Suppressor macrophage (primary cell): ENCODE measurements around the gene TRPM3.

Experiments
- DNase-seq, 4 experiments: peaks; one replicate each; pipeline ENCODE4 v3.0.0-alpha.2; 2020 to 2022

The TRPM3 gene

DNA sequence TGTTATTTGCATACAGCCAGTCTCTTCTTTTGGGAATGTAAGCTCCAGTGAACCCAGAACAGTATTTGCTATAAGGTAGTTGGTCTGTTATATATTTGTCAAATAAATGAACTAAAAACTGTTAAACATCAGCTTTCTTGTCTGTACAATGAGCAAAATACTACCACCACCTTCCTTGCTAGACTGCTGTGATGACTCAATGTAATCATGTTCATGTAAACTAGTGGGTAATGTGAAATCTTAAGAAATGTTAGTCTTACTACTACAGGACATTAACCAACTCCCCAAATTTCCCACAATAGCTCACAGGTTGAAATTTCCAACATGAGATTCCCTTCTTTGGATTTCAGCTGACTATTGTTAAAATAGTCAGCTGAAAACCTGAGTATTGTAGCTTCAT lies 176.1 kb downstream of the TRPM3 start:
- DNase-seq, result no peak

- no peak for DNase-seq
Observed at GRCh38 chr9:70941191-70941590, 180.2 kb downstream of the TRPM3 start.

- DNase-seq, result no peak
Observed at GRCh38 chr9:70940605-70941004, 180.8 kb downstream of the TRPM3 start.

GRCh38 chr9:70936536-70936935 lies 184.9 kb downstream of the TRPM3 start:
- no peak for DNase-seq

- DNase-seq, result no peak
Observed at GRCh38 chr9:70935856-70936255, 185.6 kb downstream of the TRPM3 start.

DNA sequence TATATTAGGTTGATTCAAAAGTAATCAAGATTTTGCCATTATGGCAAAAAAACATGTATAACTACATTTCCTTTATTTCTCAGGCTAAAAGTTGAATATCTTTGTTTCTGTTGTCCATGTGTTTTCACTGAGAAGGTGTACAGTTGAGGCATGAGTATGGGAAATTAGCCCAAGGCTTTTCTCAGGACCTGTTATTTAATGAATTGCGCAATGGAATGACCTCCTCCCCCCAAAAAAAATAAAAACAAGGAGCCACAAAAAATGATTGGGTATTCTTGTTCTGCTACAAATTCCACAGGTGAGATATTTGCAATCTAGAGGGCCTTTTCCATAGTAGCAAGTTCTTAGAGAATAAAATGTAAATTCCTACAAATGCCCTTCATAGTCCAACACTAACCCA lies 186.8 kb downstream of the TRPM3 start:
- no peak for DNase-seq

DNA sequence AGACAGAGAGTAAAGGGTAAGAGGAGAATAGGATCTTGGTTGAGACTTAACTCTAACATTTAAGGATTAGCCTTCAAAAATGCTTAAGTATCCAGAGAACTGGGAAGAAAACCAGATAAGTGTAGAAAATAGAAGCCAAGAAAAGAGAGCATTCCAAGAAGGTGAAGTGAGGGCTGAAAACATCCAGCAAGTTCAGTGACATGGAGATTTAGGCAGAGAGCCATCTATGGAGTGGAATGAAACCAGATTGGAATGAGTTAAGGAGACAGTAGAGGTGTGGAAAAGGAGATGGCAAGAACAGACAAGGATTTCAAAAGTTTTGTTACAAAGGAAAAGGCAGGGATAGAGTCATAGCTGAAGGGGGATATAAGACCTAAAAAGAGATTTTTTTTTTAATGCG lies 188.1 kb downstream of the TRPM3 start:
- no peak for DNase-seq

- DNase-seq, result no peak
Observed at GRCh38 chr9:70932097-70932496, 189.3 kb downstream of the TRPM3 start.

DNA sequence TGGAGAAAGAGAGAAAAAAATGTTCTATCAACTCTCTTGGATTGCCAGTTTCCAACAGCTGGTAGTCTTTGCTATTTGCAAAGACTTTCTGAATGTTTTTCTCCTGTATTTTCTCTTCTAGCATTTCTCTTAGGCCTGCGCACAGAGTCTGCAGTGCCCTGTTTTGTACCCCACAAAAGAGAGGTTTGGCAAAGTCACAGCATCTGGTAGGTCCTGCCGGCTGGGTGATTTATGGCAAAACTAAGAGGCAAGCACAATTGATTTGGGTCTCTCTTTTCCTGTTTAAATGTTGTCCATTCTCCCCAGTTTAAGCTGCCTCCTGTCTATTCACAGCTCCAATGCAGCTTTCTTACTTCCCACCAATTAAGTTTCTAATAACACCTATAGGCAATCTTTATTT lies 193.9 kb downstream of the TRPM3 start:
- DNase-seq, result no peak

- DNase-seq, result peak; percentile 43 to 64 (median 52)
Observed at GRCh38 chr9:70924895-70925547, 196.4 kb downstream of the TRPM3 start.

DNA sequence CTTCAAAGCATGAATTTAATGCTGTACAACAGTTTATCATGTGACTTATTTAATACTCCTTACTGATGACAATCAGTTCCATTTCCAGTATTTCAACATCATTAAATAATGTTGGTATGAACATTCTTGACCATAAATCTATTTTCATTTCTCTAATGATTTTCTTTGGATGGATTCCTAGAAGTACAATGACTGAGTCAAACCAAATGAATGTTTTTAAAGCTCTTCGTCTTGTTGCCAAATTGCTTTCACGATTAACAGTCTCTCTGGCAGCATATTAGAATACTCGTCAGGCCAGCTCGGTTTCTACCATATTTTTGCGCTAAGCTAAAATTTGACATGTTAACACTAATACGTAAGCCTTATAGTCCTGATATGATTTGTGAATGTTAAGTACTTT lies 197.0 kb downstream of the TRPM3 start:
- DNase-seq, result no peak

- no peak for DNase-seq
Observed at GRCh38 chr9:70923961-70924360, 197.5 kb downstream of the TRPM3 start.

DNA sequence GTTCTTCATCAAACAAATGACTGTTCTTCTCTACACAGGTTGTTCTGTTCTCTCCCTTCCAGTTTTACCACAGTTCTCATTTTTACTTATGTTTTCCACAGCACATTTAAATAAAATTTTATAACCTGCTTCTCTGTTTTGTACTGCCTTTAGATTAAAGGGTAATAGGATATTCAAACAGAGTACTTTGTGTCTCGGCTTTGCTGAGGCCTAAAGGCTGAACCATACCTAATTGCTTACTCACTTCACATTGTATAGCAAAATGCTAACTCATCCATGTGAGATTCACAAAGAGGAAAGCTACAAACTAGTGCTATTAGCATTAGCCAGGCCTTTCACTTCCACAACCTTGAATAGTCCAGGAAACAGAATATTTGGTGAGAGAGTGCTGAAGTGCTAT lies 200.3 kb downstream of the TRPM3 start:
- no peak for DNase-seq

- DNase-seq, result no peak
Observed at GRCh38 chr9:70917277-70917676, 204.1 kb downstream of the TRPM3 start.

DNA sequence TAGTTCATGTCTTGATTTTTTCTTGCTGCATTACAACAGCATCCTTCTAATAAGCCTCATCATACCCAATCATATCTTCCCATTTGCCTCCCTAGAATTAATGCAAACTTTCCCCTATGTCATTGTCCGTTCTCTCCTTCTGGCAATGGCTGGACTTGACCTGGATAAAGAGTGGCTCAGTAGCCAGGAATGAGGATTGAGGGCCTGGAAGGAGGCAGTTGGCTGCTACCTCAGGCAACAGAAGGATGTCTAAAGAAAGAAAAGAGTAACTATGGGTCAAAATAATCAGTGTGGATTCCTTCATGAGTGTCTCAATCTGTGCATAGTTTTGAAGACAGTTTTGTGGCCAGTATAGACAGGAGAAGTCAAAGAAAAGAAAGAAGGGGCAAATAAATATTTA lies 209.6 kb downstream of the TRPM3 start:
- DNase-seq, result no peak

DNA sequence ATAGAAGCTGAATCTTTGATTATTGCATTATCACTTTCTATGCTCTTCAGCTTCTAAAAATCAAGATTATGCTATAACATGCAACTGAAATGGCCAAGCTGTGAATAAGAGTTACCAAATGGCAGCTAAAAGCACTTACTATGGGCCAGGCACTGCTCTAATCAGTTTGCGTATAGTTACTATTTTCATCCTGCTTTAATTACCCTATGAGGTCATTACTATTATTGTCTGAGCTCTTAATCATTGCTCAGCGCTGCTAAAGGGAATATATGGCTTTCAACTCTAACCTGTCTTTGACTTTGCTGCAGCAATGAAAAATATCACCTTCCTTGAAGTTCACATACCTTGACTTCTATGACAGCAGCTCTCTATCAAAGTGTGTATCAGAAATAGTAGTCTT lies 210.8 kb downstream of the TRPM3 start:
- no peak for DNase-seq

GRCh38 chr9:70902692-70903131 lies 218.7 kb downstream of the TRPM3 start:
- no peak for DNase-seq

DNA sequence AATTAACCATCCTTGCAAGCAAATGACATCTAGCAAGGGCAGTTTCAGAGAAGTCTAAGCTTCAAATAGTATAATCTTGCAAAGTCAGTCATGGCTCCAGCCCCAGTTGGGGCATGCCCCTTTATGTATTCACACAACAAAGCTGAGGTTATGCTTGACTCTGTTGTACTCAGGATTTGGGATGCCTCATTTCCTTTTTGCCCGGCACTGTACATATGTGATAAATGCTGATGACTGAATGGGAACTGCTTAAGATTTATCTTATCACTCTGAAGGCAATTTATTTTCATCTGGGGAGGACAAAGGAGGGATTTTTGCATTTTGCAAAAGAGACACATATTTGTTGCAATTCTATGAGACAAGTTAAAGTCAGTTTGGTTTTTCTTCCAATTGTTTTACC lies 219.2 kb downstream of the TRPM3 start:
- no peak for DNase-seq

GRCh38 chr9:70901746-70902145 lies 219.7 kb downstream of the TRPM3 start:
- no peak for DNase-seq

- no peak for DNase-seq
Observed at GRCh38 chr9:70901013-70901412, 220.4 kb downstream of the TRPM3 start.

GRCh38 chr9:70893580-70894122 lies 227.8 kb downstream of the TRPM3 start:
- DNase-seq, result no peak

DNA sequence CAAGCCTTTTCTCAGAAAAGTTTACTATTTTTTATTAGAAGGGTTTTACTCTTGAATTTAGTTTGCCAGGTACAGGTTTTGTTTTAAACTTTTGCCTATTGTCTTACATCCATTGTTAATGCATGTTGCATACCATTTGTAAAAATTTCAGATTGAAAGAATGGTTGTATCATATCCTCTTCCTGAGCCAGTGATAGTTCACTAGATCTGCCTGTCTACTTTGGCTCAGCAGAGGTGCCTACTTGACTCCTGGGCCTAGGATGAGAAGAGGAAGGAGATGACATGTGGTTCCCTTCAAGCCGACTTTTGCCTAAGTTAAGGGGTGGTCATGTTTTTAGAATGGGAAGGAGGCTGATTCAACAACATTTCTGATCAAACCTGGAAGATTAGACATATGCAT lies 232.9 kb downstream of the TRPM3 start:
- no peak for DNase-seq

- DNase-seq, result no peak
Observed at GRCh38 chr9:70887826-70888225, 233.6 kb downstream of the TRPM3 start.

- no peak for DNase-seq
Observed at GRCh38 chr9:70883963-70884793, 237.2 kb downstream of the TRPM3 start.
